HG03139 (cell line): ENCODE measurements around the gene B3GNT4.
"Not testable (repeated sequence)": the region's sequence is repeated elsewhere in the genome, so short reads cannot be mapped to it uniquely, and the experiment has no call there.

Source experiments
- ATAC-seq: cut with Tn5 transposase; IDR thresholded peaks from one replicate; pipeline ENCODE4 v1.9.1; 2021; ENCODE audit not compliant: unreplicated experiment

The B3GNT4 gene

DNA sequence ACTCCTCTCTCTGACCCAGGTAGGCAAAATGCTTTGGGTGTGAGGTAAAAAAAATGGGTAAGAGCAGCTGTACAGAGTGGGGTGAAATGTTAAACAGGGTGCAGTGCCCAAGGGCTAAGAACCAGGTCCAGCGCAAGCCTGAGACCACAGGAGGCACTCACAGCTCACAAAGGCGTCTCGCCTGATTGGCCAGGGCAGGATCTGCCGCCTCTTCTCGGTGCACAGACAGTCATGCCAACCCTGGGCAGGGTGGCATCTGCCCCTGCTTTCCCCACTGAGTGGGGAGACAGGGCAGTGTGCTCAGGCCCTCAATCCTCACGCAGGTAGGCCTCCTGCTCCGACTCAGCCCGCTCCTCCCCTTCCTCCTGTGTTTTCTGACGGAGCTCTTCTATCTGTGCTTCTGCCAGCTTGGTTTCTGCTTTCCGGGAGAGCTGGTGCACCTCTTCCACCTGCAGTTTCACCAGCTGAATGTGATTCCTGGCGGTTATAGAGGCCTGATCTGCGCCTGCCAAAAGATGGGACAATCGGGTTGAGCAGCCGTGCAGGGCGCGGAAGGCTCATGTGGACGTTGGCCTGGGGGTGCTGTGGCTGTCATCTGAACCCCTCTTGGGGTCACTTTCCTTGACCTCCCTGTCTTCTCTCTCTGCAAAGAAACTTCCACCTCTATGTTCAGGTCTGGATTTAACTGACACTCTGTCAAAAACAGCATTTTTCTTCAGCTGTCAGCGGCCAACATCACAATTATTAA, 4.7 kb downstream of the B3GNT4 start:
- ATAC-seq: no peak

DNA sequence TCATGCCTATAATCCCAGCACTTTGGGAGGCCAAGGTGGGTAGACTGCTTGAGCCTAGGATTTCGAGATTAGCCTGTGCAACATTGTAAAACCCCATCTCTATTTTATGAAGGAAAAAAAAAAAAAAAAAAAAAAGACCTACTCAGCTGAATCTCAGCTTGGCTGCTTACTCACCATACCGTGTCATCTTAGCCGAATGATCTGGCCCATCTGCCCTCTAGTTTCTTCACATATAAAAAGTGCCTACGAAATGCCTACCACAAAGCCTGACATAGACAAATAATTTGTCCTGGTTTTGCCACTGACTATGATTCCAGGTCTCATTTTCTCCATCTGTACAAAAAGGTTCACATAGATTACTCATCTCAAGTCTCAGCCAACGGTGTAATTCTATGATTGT, 12.3 kb downstream of the B3GNT4 start:
- ATAC-seq: no peak

DNA sequence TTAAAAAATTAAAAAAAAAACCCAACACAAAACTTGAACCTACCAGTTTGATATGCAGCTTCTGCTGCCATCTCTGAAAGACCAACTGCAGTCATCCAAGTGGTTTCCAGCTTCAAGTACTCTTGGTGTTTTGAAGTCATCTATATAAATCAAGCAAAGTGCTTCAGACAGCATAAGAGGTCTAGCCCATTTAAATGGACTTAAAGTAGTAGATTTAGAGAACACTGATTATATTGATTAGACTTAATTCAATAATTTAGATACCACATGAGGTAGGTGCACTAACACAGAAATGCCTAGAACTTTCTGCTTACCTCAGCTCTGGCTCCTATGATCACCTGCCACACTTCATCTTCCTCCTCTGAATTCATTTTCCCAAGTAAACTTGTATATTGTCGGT, 12.9 kb downstream of the B3GNT4 start:
- ATAC-seq: no peak

DNA sequence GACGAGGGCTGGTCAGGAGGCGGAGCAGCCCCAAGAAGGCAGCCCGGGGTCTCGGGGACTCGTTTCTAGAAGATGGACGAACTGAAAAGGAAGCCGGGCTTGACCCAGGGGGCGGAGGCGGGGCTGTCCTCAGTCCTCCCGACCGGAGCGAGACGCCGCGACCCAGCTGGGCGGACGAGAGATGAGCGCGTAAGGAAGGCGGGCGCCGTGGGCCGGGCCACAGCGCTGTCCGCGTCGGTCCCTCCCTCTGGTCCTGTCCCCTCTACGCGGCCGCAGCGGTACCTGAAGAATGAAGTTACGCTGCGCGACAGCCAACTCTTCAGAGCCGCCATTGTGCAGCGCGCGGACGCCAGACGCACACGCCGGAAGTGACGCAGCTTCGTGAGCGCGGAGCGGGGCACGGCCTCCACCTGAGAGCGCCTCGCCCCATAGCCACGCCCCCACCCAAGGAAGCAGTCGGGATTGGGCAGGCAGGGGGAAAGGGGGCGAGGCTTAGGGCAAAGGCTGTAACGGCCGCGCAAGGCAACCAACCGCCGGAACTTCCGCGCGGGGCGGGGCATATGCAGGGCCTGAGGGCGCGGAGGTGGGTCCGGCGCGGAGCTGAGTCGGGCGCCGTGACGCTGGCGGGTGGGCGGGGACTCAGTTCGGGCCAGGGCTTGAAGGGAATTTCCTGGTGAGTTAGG, 22.3 kb downstream of the B3GNT4 start, which contains the start of gene DIABLO:
Gene DIABLO (minus strand): TSS at position 370 of the 683 bp plus-strand sequence. CDS start 38 bp downstream, at position 332.
- ATAC-seq: peak; percentile 94

DNA sequence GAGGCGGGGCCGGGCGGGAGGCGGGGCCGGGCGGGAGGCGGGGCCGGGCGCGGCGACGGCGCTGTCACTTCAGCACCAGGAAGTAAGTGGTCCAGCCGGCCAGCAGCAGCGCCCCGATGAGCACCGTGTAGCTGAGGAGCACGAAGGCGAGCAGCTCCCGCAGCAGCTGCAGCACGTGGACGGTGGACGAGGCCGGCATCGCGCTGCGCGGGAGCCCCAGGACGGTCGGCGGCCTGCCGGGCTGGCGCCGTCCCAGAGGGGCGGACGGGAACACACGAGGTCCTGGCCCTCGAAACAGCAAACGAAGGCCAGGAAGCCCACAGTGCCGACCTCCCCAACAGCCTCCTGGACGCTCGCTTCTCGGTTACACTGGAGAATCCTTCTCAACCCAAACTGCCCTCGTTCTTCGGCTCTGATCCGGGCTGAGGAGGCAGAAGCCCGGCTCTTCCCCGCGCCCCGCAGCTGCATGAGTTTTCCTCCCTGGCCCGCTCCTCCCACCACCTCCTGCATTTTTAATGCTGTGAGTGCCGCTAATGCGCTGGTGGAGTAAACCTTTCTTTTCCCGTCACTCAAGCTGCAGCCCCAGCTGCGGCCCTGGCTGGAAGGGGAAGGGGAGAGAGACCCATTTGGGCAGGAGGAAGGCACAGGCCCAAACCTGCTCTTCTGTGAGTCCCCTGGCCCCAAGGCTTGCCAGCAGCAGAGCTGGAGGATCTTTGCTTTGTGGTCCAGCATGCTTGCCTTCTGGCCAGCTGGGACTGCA, 23.0 kb downstream of the B3GNT4 start:
- no peak for ATAC-seq

DNA sequence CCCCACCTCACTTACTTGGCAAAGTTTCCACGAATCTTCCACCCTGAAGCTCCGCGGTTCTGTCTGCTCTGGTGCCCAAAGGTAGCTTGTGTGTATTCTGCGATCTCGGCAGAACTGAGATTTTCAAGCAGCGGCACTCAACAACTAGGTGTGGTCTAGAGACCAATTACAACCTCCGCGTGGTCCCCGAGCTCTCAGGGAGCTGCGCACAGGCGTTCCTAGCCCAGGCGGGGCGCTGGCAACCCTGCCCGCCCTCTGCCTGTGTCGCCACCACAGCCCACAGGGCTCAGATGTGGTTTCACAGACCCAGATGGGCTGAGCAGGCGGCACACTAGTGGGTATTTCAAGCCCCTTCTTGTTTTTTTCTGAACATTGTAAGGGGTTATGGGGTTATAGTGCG, 23.8 kb downstream of the B3GNT4 start:
- ATAC-seq: no peak

DNA sequence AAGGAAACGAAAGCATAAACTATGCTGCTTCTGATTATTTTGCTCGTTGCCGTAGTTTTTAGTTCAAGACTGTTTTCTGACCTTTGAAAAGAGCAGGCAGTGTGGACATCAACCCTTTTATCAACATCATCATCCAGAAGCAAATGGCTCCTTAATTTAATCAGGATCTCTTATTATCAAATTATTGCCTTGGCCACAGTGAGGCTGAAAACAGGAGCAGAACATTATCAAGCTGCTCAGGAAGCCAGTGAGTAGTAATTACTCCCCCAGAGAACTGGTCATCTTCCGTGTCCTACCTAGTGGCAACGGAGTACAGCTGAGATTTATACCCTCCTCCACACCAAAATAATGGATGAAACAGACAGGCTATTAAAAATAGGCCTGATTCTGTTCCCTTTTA, 24.6 kb downstream of the B3GNT4 start:
- no peak for ATAC-seq

DNA sequence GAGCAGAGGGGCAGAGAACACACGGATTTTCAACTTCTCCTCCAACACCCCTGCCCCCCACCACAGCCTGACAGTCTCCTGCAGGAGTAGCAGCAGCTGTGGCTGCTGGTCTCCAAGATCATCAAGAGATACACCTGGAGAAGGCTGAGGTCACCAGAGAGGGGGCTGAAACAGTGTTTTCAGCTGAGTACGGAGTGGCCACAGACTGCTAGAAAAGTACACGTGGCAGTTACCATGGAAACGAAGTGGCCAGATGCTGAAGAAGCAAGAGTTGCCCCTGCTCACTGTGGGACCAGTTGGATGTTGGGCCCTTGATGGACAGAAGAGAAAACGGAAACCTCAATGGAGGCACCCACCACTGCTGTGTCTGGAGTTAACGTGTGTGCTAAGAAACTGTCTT, 27.3 kb downstream of the B3GNT4 start:
- ATAC-seq: no peak

DNA sequence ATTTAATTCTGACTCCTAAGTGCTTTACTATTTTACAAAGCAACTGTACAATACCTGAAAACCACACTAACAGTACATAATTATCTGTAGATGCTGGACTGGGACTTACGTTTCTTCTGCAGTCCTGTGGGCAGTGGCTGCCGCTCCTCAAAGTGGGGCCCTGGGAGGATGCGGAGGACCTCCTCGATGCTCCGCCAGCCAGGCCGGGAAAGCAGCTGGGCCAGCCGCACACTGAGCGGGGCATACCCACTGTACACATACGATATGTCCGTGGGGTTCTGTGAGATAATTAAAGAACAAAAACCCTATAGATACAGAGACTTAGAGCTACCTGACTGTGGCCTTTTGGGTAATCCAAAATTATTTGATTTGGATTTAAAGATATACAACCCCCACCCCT, 29.2 kb downstream of the B3GNT4 start:
- ATAC-seq: no peak

DNA sequence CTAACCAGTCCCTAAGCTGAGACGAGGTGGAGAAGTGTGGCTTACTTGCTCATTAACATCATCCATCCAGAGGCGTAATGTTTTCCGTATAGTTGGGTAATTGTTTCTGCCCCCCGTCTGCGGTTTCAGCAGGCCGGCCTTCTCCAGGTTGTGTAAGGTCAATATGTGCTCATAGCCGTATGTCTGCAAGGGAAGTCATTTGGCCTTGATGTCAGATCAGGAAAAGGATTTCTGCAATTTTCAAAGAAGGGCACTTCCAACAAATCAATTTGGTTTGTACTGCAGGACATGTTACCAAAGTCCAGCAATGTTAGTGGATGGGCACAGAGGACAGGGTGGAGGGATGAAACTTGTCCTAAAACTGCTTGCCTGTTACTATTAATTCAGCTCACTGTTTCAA, 32.2 kb downstream of the B3GNT4 start:
- no peak for ATAC-seq

DNA sequence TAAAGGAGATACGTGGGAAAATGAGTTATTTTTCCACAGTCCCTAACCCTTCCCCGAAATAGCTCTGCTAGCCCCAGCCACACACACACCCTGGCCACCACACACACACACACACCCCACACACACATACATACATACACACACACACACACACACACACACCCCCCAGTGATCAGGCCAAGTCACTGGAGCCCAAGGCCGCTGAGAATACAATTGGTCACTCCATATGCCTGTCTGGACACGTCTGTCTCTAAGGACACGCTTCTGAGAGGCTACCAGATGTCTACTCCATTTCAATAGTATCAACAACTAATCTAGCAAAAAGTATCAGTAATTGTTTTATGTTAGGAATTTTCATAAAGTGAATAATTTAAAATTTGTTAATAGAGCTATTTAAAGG, 35.4 kb downstream of the B3GNT4 start:
- no peak for ATAC-seq

DNA sequence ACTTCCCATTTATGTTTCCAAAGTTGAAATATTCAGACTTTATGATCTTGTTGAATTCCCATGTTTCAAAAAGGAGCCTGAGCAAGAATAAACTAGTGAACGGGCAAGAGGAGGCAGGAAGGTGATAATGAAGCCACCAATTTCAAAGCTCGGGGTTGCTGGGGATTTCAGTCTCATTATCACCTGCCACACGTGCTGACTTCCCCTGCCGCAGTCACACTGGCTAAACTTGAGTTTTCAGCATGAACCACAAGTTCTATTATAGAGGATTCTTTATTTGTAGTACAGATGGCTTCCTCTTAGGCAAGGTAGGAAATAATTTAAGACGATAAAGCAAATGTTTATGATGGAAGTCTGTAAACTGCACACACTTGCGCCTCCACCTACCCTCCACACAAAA, 40.5 kb downstream of the B3GNT4 start:
- no peak for ATAC-seq

DNA sequence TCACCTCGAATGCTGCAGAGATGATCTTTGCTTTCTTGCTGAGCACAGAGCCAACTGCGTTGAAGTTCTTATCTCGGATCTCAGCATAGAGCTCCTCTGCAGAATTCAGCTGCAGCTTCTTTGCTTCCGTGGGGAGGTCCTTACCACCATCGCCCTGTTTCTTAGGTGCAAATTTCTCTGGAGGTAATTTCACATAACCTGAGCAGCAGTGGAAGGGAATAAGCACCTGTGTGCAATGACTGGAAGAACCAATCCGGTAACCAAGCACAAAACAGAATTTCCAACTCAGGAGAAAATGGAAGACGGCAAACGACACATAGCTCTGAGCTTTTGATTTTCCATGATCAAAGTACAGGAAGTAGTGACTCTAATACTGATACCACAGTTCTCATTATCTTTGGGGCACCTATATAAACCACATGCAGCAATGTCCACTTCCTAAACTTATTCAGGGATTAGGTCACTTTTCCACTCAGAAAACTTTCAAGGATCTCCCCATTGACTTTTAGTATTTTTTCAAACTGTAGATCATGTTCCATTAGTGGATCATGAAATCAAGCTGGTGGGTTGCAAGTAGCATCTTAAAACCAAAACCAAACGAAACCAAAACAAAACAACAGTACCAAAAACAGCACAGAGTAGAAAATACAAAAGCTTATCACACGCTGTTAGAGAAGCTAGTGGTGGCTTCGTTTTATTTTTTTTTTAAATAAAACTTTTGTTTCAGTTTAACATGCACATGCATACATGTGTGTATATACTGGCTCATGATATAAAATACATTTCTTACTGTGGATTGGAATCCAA, 41.3 kb downstream of the B3GNT4 start:
- no peak for ATAC-seq

DNA sequence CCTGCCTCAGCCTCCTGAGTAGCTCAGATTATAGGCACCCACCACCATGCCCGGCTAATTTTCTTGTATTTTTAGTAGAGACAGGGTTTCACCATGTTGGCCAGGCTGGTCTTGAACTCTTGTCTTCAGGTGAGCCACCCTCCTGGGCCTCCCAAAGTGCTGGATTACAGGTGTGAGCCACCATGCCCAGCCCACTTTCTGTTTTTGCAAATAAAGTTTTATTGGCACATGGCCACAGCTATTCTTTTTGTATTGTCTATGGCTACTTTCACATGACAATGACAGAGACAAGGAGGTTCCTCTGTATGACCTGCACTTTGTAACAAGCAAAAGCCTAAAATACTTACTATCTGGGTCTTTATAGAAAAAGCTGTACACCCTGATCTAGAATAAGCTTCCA, 42.0 kb downstream of the B3GNT4 start:
- no peak for ATAC-seq

DNA sequence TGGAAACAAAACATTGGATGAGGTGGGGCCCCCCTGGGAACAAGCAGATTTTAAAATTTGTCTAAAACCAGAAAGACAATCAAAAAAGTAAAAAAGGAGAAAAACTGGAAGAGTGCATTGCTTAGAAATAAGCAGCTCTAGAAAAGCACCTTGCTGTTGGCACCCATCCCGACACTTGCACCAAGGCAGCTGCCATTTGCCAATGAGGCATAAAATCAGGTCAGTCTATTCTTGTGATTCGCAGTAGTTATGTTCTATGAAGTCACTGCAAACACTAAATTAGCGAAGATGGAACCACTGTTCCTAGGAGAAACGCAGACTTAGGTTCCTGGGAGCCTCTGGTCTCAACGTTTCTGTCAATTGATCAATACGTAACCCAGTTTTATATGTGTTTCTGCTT, 46.5 kb downstream of the B3GNT4 start:
- ATAC-seq: no peak

DNA sequence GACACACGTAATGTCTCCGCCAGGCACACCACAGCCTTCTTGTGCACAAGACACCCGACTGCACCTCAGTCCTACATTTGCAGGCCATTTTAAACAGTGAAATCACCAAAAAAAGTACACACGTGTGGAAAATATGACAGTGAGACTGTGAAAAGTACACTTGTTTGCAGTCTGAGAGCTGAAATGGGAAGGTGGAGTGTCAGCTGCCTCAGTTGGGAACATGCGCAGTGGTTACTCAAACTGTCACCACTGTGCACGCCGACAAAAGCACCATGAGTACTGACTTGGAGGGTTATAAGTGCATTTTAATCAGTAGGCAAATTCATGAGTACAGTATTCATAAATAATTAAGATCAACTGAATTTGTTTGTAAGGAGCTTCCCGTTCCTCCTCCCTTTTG, 47.0 kb downstream of the B3GNT4 start:
- no peak for ATAC-seq

DNA sequence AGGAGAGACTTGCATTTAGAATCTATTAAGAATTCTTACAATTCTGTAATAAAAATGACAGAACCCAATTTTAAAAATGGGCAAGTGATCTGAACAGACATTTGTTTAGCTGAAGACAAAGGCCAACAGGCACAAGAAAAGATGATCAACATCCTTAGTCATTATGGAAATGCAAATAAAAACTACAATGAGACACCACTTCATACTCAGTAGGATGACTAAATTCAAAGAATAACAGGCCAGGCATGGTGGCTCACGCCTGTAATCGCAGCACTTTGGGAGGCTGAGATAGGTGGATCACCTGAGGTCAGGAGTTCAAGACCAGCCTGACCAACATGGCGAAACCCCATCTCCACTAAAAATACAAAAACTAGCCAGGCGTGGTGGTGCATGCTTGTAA, 55.0 kb downstream of the B3GNT4 start:
- not testable (repeated sequence) for ATAC-seq
